HCT116 (cell line): ENCODE measurements around the gene C4orf50. TPM values are rescaled to one million over a fixed set of nuclear protein-coding genes. Genes with fewer than 3 reads are reported as not detected.

Experiments
- ATAC-seq: fragments of 200-7000 bp; cut with Tn5 transposase; 2 replicates; pipeline ENCODE4 v1.9.1; 2020; ENCODE audit warnings: mild to moderate bottlenecking, moderate library complexity
- BruUV-seq: library from RNA; stranded (reverse); fragments of 400-500 nt; replicated peaks from 2 replicates; lab custom pipeline; 2021; lab: Mats Ljungman, UMichigan
- CTCF ChIA-PET: fragments of 300-600 bp; sonication (Branson Sonifier 250); formaldehyde crosslinking; loops from one replicate; lab custom pipeline; 2021; ENCODE audit warnings: antibody characterized with exemption; lab: Charles Lee
- POLR2A ChIA-PET: fragments of 300-600, 350-600 bp; sonication (Branson Sonifier 250); formaldehyde crosslinking; loops from one replicate; lab custom pipeline; 2021; ENCODE audit warnings: antibody characterized with exemption; lab: Charles Lee
- RAD21 ChIA-PET, 2 experiments: fragments of 300-600 bp; sonication (Branson Sonifier 250); formaldehyde crosslinking; loops; one replicate each; lab custom pipeline; 2023; ENCODE audit warnings: low total read pairs in 2 of 2; ENCODE audit not compliant: uncharacterized antibody in 2 of 2, unreplicated experiment in 2 of 2, low non-redundant PET in 1 of 2; lab: Charles Lee
- DNase-seq: peaks from one replicate; pipeline ENCODE4 v3.0.0-alpha.2; 2010; ENCODE audit warnings: low read depth, low spot score
- H2AFZ ChIP-seq: fragments of 200-600 bp; shearing (Covaris generic), sonication (generic); 2 replicates; pipeline ENCODE4 v1.6.1; 2017; ENCODE audit warnings: low read depth, mixed run types, mixed read lengths, antibody characterized with exemption, low read length; ENCODE audit not compliant: poor library complexity, severe bottlenecking
- H3K27ac ChIP-seq: 2 replicates; pipeline ENCODE4 v1.5.1; 2012; ENCODE audit warnings: low read depth, low read length
- H3K27me3 ChIP-seq: fragments of 200-600 bp; sonication (generic); 2 replicates; pipeline ENCODE4 v1.6.1; 2016; ENCODE audit warnings: mixed run types, low read length, mixed read lengths; ENCODE audit not compliant: insufficient read depth
- H3K36me3 ChIP-seq, 2 experiments: fragments of 200-500 bp in 1 of 2; fragments of 200-600 bp in 1 of 2; sonication (Bioruptor generic) in 1 of 2; sonication (generic) in 1 of 2; 2 replicates each; pipeline versions ENCODE4 v1.5.1 to v1.6.1; 2014 to 2016; ENCODE audit warnings: low read length in 2 of 2, inconsistent platforms in 1 of 2, mixed read lengths in 1 of 2, mixed run types in 1 of 2; ENCODE audit not compliant: insufficient read depth in 2 of 2, control insufficient read depth in 1 of 2
- H3K4me1 ChIP-seq, 2 experiments: fragments of 200-600 bp in 1 of 2; sonication (generic) in 1 of 2; 2 replicates each; pipeline versions ENCODE4 v1.5.1 to v1.6.1; 2012 to 2017; ENCODE audit warnings: low read length in 2 of 2, inconsistent platforms in 1 of 2, mild to moderate bottlenecking in 1 of 2, mixed read lengths in 1 of 2, mixed run types in 1 of 2, moderate library complexity in 1 of 2; ENCODE audit not compliant: insufficient read depth in 2 of 2, control insufficient read depth in 1 of 2
- H3K4me2 ChIP-seq: fragments of 200-600 bp; sonication (generic); 2 replicates; pipeline ENCODE4 v1.6.1; 2017; ENCODE audit warnings: mixed run types, low read length, mixed read lengths
- H3K4me3 ChIP-seq, 2 experiments: fragments of 200-600 bp in 1 of 2; sonication (generic) in 1 of 2; replicated peaks in 1 of 2; 2 replicates each; pipeline ENCODE4 v1.5.1; 2011 to 2016; ENCODE audit warnings: low read length in 2 of 2, control low read depth in 1 of 2, low read depth in 1 of 2, mild to moderate bottlenecking in 1 of 2, mixed read lengths in 1 of 2, mixed run types in 1 of 2
- H3K79me2 ChIP-seq: fragments of 200-600 bp; sonication (generic); 2 replicates; pipeline ENCODE4 v1.6.1; 2017; ENCODE audit warnings: mild to moderate bottlenecking, mixed run types, low read length, moderate library complexity, mixed read lengths; ENCODE audit not compliant: insufficient read depth
- H3K9ac ChIP-seq: fragments of 200-600 bp; sonication (generic); 2 replicates; pipeline ENCODE4 v1.6.1; 2016; ENCODE audit warnings: low read length, mixed read lengths
- H3K9me2 ChIP-seq: fragments of 200-600 bp; sonication (generic), shearing (Covaris generic); 2 replicates; pipeline ENCODE4 v1.6.1; 2017; ENCODE audit warnings: mixed run types, mild to moderate bottlenecking, moderate library complexity; ENCODE audit not compliant: insufficient read depth
- H3K9me3 ChIP-seq, 2 experiments: fragments of 200-500 bp in 1 of 2; fragments of 200-600 bp in 1 of 2; sonication (Bioruptor generic) in 1 of 2; sonication (generic) in 1 of 2; 2 replicates each; pipeline ENCODE4 v1.6.1; 2014 to 2017; ENCODE audit warnings: low read length in 2 of 2, mixed read lengths in 2 of 2, inconsistent platforms in 1 of 2, low read depth in 1 of 2, mild to moderate bottlenecking in 1 of 2, mixed run types in 1 of 2, moderate library complexity in 1 of 2; ENCODE audit not compliant: control insufficient read depth in 1 of 2, insufficient read depth in 1 of 2
- H4K20me1 ChIP-seq: fragments of 200-600 bp; sonication (generic), shearing (Covaris generic); 2 replicates; pipeline ENCODE4 v1.6.1; 2017; ENCODE audit warnings: mixed run types, mild to moderate bottlenecking, moderate library complexity; ENCODE audit not compliant: insufficient read depth
- CBX3 ChIP-seq: IDR thresholded peaks from 2 replicates; pipeline ENCODE4 v1.6.1; 2012; ENCODE audit warnings: low read depth
- CEBPB ChIP-seq: IDR thresholded peaks from 2 replicates; pipeline ENCODE4 v1.6.1; 2012; ENCODE audit warnings: low read depth
- CTCF ChIP-seq, 3 experiments: fragments of 200-600 bp in 1 of 3; sonication (generic) in 1 of 3; IDR thresholded peaks in 2 of 3; conservative IDR thresholded peaks in 1 of 3; 2 replicates each; pipeline ENCODE4 v1.5.1; 2012 to 2017; ENCODE audit warnings: low read depth in 2 of 3, low read length in 2 of 3, antibody characterized with exemption in 1 of 3, borderline replicate concordance in 1 of 3, control low read depth in 1 of 3, mild to moderate bottlenecking in 1 of 3, mixed read lengths in 1 of 3, mixed run types in 1 of 3, moderate library complexity in 1 of 3; ENCODE audit not compliant: insufficient read depth in 1 of 3
- EGR1 ChIP-seq: IDR thresholded peaks from 2 replicates; pipeline ENCODE4 v1.6.1; 2012; ENCODE audit warnings: low read depth
- ELF1 ChIP-seq: IDR thresholded peaks from 2 replicates; pipeline ENCODE4 v1.6.1; 2012; ENCODE audit warnings: low read depth, borderline replicate concordance
- EZH2phosphoT487 ChIP-seq: fragments of 200-600 bp; IDR thresholded peaks from 2 replicates; pipeline ENCODE4 v1.6.1; 2018; ENCODE audit warnings: antibody characterized with exemption, borderline replicate concordance
- POLR2A ChIP-seq: IDR thresholded peaks from 2 replicates; pipeline ENCODE4 v1.7.0; 2011; ENCODE audit warnings: borderline replicate concordance; ENCODE audit not compliant: insufficient read depth, insufficient read length; ENCODE audit errors: extremely low read depth
- POLR2AphosphoS5 ChIP-seq: IDR thresholded peaks from 2 replicates; pipeline ENCODE4 v1.6.1; 2011; ENCODE audit warnings: mild to moderate bottlenecking, low read depth, low read length, moderate library complexity
- RAD21 ChIP-seq: IDR thresholded peaks from 2 replicates; pipeline ENCODE4 v1.6.1; 2012; ENCODE audit warnings: low read depth, mild to moderate bottlenecking
- SIN3A ChIP-seq: IDR thresholded peaks from 2 replicates; pipeline ENCODE4 v1.6.1; 2012; ENCODE audit warnings: low read depth
- SRF ChIP-seq: IDR thresholded peaks from 2 replicates; pipeline ENCODE4 v1.6.1; 2012; ENCODE audit warnings: low read depth
- YY1 ChIP-seq: IDR thresholded peaks from 2 replicates; pipeline ENCODE4 v1.6.1; 2011; ENCODE audit warnings: low read length, low read depth, moderate library complexity, mild to moderate bottlenecking; ENCODE audit not compliant: insufficient replicate concordance; ENCODE audit errors: extremely low read depth
- ZFX ChIP-seq: fragments of 450-650 bp; IDR thresholded peaks from 2 replicates; pipeline ENCODE4 v1.6.1; 2017
- ZNF274 ChIP-seq: fragments of 200-500 bp; sonication (Bioruptor generic); IDR thresholded peaks from 2 replicates; pipeline ENCODE4 v1.6.1; 2014; ENCODE audit warnings: mild to moderate bottlenecking, low read depth, low read length, inconsistent platforms
- intact Hi-C: fragments of 100-400 bp; cut with micrococcal nuclease; formaldehyde crosslinking; loops from 2 replicates; pipeline ENCODE4 v1.10.0; 2022
- total RNA-seq: library from RNA; stranded (reverse); gene quantifications from one replicate; pipeline ENCODE4 v1.2.1, GENCODE V29; 2021; ENCODE audit not compliant: unreplicated experiment
- TF ChIP-seq, protein P1 (sequence below): IDR thresholded peaks from 2 replicates; pipeline ENCODE4 v1.6.1; 2012; ENCODE audit warnings: low read depth
- TF ChIP-seq, protein P2 (sequence below): IDR thresholded peaks from 2 replicates; pipeline ENCODE4 v1.6.1; 2011; ENCODE audit warnings: mild to moderate bottlenecking, low read length, moderate library complexity; ENCODE audit not compliant: insufficient replicate concordance; ENCODE audit errors: extremely low read depth
- TF ChIP-seq, protein P3 (sequence below): IDR thresholded peaks from 2 replicates; pipeline ENCODE4 v1.6.1; 2012

The C4orf50 gene
- total RNA-seq, 1 experiment from 2014 or later: not detected

DNA sequence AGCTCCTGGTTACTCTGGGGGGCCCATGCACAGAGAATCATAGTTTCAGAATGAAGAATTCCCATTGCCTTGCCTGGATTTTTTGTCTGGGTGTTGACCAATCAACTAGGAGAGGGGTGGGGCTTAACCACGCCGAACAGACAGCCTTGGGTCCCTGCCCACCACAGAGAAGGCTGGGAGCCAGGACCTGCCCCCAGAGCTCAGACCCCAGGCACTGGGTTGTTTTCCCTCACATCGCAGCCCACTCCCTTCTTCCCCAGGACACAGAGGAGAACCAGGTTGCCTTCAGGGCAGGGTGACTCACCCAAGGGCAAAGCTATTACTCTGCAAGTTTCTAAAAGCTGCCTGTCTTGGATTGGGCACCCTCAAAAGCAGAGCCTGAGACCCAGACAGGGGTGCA, 102.0 kb downstream of the C4orf50 start:
- TF ChIP-seq POLR2A: no peak
- no peak for TF ChIP-seq CTCF (IDR thresholded peaks at IDR 0.05 in 2 of 3, conservative IDR thresholded peaks at IDR 0.05 in 1 of 3; ENCODE audit: borderline replicate concordance in 1 of 3, insufficient read depth in 1 of 3, low read depth in 2 of 3, low read length in 2 of 3)
- TF ChIP-seq ZNF274: no peak
- TF ChIP-seq YY1: no peak
- TF ChIP-seq CBX3: no peak
- TF ChIP-seq EZH2phosphoT487: no peak
- TF ChIP-seq ELF1: no peak
- TF ChIP-seq, protein P1, sequence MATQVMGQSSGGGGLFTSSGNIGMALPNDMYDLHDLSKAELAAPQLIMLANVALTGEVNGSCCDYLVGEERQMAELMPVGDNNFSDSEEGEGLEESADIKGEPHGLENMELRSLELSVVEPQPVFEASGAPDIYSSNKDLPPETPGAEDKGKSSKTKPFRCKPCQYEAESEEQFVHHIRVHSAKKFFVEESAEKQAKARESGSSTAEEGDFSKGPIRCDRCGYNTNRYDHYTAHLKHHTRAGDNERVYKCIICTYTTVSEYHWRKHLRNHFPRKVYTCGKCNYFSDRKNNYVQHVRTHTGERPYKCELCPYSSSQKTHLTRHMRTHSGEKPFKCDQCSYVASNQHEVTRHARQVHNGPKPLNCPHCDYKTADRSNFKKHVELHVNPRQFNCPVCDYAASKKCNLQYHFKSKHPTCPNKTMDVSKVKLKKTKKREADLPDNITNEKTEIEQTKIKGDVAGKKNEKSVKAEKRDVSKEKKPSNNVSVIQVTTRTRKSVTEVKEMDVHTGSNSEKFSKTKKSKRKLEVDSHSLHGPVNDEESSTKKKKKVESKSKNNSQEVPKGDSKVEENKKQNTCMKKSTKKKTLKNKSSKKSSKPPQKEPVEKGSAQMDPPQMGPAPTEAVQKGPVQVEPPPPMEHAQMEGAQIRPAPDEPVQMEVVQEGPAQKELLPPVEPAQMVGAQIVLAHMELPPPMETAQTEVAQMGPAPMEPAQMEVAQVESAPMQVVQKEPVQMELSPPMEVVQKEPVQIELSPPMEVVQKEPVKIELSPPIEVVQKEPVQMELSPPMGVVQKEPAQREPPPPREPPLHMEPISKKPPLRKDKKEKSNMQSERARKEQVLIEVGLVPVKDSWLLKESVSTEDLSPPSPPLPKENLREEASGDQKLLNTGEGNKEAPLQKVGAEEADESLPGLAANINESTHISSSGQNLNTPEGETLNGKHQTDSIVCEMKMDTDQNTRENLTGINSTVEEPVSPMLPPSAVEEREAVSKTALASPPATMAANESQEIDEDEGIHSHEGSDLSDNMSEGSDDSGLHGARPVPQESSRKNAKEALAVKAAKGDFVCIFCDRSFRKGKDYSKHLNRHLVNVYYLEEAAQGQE: no peak
- TF ChIP-seq POLR2AphosphoS5: no peak
- TF ChIP-seq RAD21: no peak
- TF ChIP-seq SIN3A: no peak
- TF ChIP-seq SRF: no peak
- TF ChIP-seq, protein P2, sequence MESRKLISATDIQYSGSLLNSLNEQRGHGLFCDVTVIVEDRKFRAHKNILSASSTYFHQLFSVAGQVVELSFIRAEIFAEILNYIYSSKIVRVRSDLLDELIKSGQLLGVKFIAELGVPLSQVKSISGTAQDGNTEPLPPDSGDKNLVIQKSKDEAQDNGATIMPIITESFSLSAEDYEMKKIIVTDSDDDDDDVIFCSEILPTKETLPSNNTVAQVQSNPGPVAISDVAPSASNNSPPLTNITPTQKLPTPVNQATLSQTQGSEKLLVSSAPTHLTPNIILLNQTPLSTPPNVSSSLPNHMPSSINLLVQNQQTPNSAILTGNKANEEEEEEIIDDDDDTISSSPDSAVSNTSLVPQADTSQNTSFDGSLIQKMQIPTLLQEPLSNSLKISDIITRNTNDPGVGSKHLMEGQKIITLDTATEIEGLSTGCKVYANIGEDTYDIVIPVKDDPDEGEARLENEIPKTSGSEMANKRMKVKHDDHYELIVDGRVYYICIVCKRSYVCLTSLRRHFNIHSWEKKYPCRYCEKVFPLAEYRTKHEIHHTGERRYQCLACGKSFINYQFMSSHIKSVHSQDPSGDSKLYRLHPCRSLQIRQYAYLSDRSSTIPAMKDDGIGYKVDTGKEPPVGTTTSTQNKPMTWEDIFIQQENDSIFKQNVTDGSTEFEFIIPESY: no peak
- TF ChIP-seq CEBPB: no peak
- no peak for TF ChIP-seq EGR1
- TF ChIP-seq ZFX: no peak
- TF ChIP-seq, protein P3, sequence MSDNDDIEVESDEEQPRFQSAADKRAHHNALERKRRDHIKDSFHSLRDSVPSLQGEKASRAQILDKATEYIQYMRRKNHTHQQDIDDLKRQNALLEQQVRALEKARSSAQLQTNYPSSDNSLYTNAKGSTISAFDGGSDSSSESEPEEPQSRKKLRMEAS: no peak
- H2AFZ ChIP-seq: no peak overlapping the region
- H3K79me2 ChIP-seq: no peaks in the 10 kb centered on the region
- peaks cover 16% of the 10 kb centered on the region for H3K27me3 ChIP-seq
- RAD21 ChIA-PET: no interaction called here
- H3K27ac ChIP-seq: no peak overlapping the region
- no peaks in the 10 kb centered on the region for H3K36me3 ChIP-seq
- DNase-seq: no peak
- H4K20me1 ChIP-seq: no peaks in the 10 kb centered on the region
- H3K4me2 ChIP-seq: no peak overlapping the region
- no peak for ATAC-seq
- no TSS peak for BruUV-seq
- no peaks in the 10 kb centered on the region for H3K9me2 ChIP-seq
- no peaks in the 10 kb centered on the region for H3K9me3 ChIP-seq
- no peak overlapping the region for H3K9ac ChIP-seq
- H3K4me3 ChIP-seq: no peak overlapping the region
- CTCF ChIA-PET: no interaction called here
- POLR2A ChIA-PET: no interaction called here
- H3K4me1 ChIP-seq: no peaks in the 10 kb centered on the region; a peak in 1 of 4 replicates
- intact Hi-C loops: no loop called here
